HL-60 (cell line): ENCODE measurements around the gene MEG3.

Experiments used
- DNase-seq, 2 experiments: peaks; one replicate each; pipeline ENCODE4 v3.0.0-alpha.2; 2010 to 2020; ENCODE audit warnings: low read depth in 1 of 2, low spot score in 1 of 2
- H3K27ac ChIP-seq: fragments of 250-450 bp; sonication (Bioruptor Pico); replicated peaks from 2 replicates; pipeline ENCODE4 v1.5.1; 2020; ENCODE audit warnings: mild to moderate bottlenecking, moderate library complexity
- H3K27me3 ChIP-seq: fragments of 250-450 bp; sonication (Bioruptor Pico); 2 replicates; pipeline ENCODE4 v1.5.1; 2021; ENCODE audit warnings: mild to moderate bottlenecking, moderate library complexity; ENCODE audit not compliant: insufficient read depth, poor library complexity, severe bottlenecking
- H3K4me3 ChIP-seq: replicated peaks from 2 replicates; pipeline ENCODE4 v1.5.1; 2011; ENCODE audit warnings: mild to moderate bottlenecking, control low read depth, low read length; ENCODE audit not compliant: insufficient read depth
- CTCF ChIP-seq: IDR thresholded peaks from one replicate; pipeline ENCODE4 v1.5.1; 2011; ENCODE audit warnings: low read length, control low read depth, inconsistent platforms; ENCODE audit not compliant: insufficient read depth
- GABPA ChIP-seq: IDR thresholded peaks from 2 replicates; pipeline ENCODE4 v1.6.1; 2012; ENCODE audit warnings: low read depth
- POLR2AphosphoS5 ChIP-seq: IDR thresholded peaks from 2 replicates; pipeline ENCODE4 v1.6.1; 2012; ENCODE audit warnings: low read depth
- REST ChIP-seq: IDR thresholded peaks from 2 replicates; pipeline ENCODE4 v1.6.1; 2012; ENCODE audit warnings: low read depth; ENCODE audit not compliant: insufficient replicate concordance
- SPI1 ChIP-seq: IDR thresholded peaks from 2 replicates; pipeline ENCODE4 v1.6.1; 2012; ENCODE audit warnings: low read depth, mild to moderate bottlenecking, borderline replicate concordance

Gene MEG3

GRCh38 chr14:100864960-100865681, 39.2 kb downstream of the MEG3 start:
- TF ChIP-seq REST (no peak), SPI1 (no peak), GABPA (no peak), CTCF (no peak), POLR2AphosphoS5 (no peak)
- DNase-seq, result no peak
- no peak overlapping the region for H3K4me3 ChIP-seq
- H3K27ac ChIP-seq, result no peak overlapping the region
- H3K27me3 ChIP-seq, result no peaks in the 10 kb centered on the region

GRCh38 chr14:100865682-100866591, 40.0 kb downstream of the MEG3 start:
- Histone ChIP-seq H3K27ac (no peak overlapping the region), H3K27me3 (no peaks in the 10 kb centered on the region), H3K4me3 (no peak overlapping the region)
- no peak for DNase-seq
- TF ChIP-seq CTCF (no peak), REST (no peak), SPI1 (no peak), POLR2AphosphoS5 (no peak), GABPA (no peak)

- TF ChIP-seq POLR2AphosphoS5 (no peak), SPI1 (no peak), REST (no peak), CTCF (no peak), GABPA (no peak)
- Histone ChIP-seq H3K27me3 (no peaks in the 10 kb centered on the region), H3K4me3 (no peak overlapping the region), H3K27ac (no peak overlapping the region)
- DNase-seq, result no peak
Observed at GRCh38 chr14:100866666-100867630, 41.0 kb downstream of the MEG3 start.
